HG03175 (cell line): Measurements from ENCODE around the gene IDH3A.
A peak's percentile ranks its signal among the peaks of the same experiment; 100 is the strongest.

Experiments used
- ATAC-seq: cut with Tn5 transposase; IDR thresholded peaks from one replicate; pipeline ENCODE4 v1.9.1; 2021; ENCODE audit warnings: mild to moderate bottlenecking, moderate library complexity; ENCODE audit not compliant: unreplicated experiment

IDH3A gene

GRCh38 chr15:78149068-78149804, at the start of gene IDH3A:
Gene IDH3A, plus strand, starts transcription at chr15:78149362. Its CDS starts 42 bp downstream, at chr15:78149404.
- ATAC-seq = peak; percentile 82

GRCh38 chr15:78100886-78101285, 48.3 kb upstream of the IDH3A start:
- no peak for ATAC-seq

- no peak for ATAC-seq
These were observed 47.6 kb upstream of the IDH3A start for GRCh38 chr15:78101423-78102105.

- ATAC-seq = no peak
These were observed 47.0 kb upstream of the IDH3A start for GRCh38 chr15:78102211-78102610.

- ATAC-seq = no peak
These were observed 46.4 kb upstream of the IDH3A start for GRCh38 chr15:78102741-78103140.

GRCh38 chr15:78103406-78104118, 45.6 kb upstream of the IDH3A start:
- peak; percentile 67 for ATAC-seq

- no peak for ATAC-seq
These were observed 45.1 kb upstream of the IDH3A start for GRCh38 chr15:78104119-78104479.

- no peak for ATAC-seq
These were observed 44.3 kb upstream of the IDH3A start for GRCh38 chr15:78104566-78105475.

- no peak for ATAC-seq
These were observed 43.5 kb upstream of the IDH3A start for GRCh38 chr15:78105476-78106241.

- no peak for ATAC-seq
These were observed 41.7 kb upstream of the IDH3A start for GRCh38 chr15:78107471-78107870.

- peak; percentile 53 for ATAC-seq
These were observed 40.7 kb upstream of the IDH3A start for GRCh38 chr15:78108300-78109084.

- ATAC-seq = no peak
These were observed 40.0 kb upstream of the IDH3A start for GRCh38 chr15:78109156-78109555.

- no peak for ATAC-seq
These were observed 39.1 kb upstream of the IDH3A start for GRCh38 chr15:78110096-78110495.

- ATAC-seq = no peak
These were observed 38.2 kb upstream of the IDH3A start for GRCh38 chr15:78110916-78111475.

- ATAC-seq = no peak
These were observed 37.4 kb upstream of the IDH3A start for GRCh38 chr15:78111788-78112187.

GRCh38 chr15:78112551-78112950, 36.6 kb upstream of the IDH3A start:
- ATAC-seq = no peak

- ATAC-seq = no peak
These were observed 28.6 kb upstream of the IDH3A start for GRCh38 chr15:78120523-78120922.

- ATAC-seq = no peak
These were observed 23.9 kb upstream of the IDH3A start for GRCh38 chr15:78125267-78125666.

GRCh38 chr15:78127882-78128281, 21.3 kb upstream of the IDH3A start:
- no peak for ATAC-seq
